Measurements from ENCODE around the gene CROCC.

DNA sequence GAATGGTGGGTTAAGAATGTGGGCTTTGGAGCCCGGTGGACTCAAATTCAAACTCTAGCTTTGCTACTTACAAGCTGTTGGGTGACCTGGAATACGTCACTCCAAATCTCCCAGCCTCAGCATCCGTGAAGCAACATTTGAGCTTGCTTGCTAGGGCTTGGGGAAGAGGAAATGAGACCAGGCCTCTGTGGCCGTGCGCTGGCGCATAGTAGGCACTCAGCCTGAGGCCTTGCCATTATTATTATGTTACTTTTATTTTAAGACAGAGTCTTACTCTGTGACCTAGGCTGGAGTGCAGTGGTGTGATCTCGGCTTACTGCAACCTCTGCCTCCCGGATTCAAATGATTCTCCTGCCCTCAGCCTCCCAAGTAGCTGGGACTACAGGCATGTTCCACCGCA, 70.9 kb downstream of the CROCC start:
- TF ChIP-seq, protein P1, sequence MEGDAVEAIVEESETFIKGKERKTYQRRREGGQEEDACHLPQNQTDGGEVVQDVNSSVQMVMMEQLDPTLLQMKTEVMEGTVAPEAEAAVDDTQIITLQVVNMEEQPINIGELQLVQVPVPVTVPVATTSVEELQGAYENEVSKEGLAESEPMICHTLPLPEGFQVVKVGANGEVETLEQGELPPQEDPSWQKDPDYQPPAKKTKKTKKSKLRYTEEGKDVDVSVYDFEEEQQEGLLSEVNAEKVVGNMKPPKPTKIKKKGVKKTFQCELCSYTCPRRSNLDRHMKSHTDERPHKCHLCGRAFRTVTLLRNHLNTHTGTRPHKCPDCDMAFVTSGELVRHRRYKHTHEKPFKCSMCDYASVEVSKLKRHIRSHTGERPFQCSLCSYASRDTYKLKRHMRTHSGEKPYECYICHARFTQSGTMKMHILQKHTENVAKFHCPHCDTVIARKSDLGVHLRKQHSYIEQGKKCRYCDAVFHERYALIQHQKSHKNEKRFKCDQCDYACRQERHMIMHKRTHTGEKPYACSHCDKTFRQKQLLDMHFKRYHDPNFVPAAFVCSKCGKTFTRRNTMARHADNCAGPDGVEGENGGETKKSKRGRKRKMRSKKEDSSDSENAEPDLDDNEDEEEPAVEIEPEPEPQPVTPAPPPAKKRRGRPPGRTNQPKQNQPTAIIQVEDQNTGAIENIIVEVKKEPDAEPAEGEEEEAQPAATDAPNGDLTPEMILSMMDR (IDR thresholded peaks at IDR 0.05; ENCODE audit: low read length): no peak
- no peak for TF ChIP-seq EZH2 (optimal IDR thresholded peaks at IDR 0.05; ENCODE audit: low read depth, low read length)

Measured in MM.1S (cell line).